Measurements from ENCODE around the gene SIPA1. TPM values are rescaled to one million over a fixed set of nuclear protein-coding genes. Genes with fewer than 3 reads are reported as not detected.

Gene SIPA1
- total RNA-seq, 2 experiments from 2014 or later: 172 to 180 TPM

GRCh38 chr11:65622011-65622410, 15.9 kb upstream of the SIPA1 start:
- Mint-ChIP-seq H3K4me3 (no peak overlapping the region), H3K4me1 (ENCODE audit: low read depth) (peaks cover 18% of the 10 kb centered on the region), H3K27ac (no peak overlapping the region), H3K27me3 (no peaks in the 10 kb centered on the region), H3K36me3 (ENCODE audit: low read depth) (peaks cover 43% of the 10 kb centered on the region), H3K9me3 (no peaks in the 10 kb centered on the region)
- DNase-seq (no peak), ATAC-seq (no peak)
- ChIA-PET CTCF (no interaction called here), POLR2A (interaction anchor here (1.0 to 1.5 kb wide), 2 partner anchors 13 to 17 kb away, joined by 3 read pairs; no protein-coding TSS in a partner anchor)
- no peak for TF ChIP-seq CTCF (IDR thresholded peaks at IDR 0.05)
- intact Hi-C loops (cut with micrococcal nuclease): no loop called here

- DNase-seq (no peak), ATAC-seq (no peak)
- H3K36me3 Mint-ChIP-seq (ENCODE audit: low read depth): peaks cover 37% of the 10 kb centered on the region
- ChIA-PET POLR2A (interaction anchor here (0.7 to 1.5 kb wide), 3 partner anchors 14 to 49 kb away, joined by 3 read pairs; no protein-coding TSS in a partner anchor), CTCF (interaction anchor here (1.2 kb wide), 1 partner anchor 156 kb away, joined by 3 read pairs; no protein-coding TSS in a partner anchor)
- no peak overlapping the region for H3K27ac Mint-ChIP-seq
- no peaks in the 10 kb centered on the region for H3K9me3 Mint-ChIP-seq
- H3K27me3 Mint-ChIP-seq: no peaks in the 10 kb centered on the region
- intact Hi-C loops (cut with micrococcal nuclease): no loop called here
- no peak overlapping the region for H3K4me3 Mint-ChIP-seq
- H3K4me1 Mint-ChIP-seq (ENCODE audit: low read depth): peaks cover 10% of the 10 kb centered on the region
- TF ChIP-seq CTCF (IDR thresholded peaks at IDR 0.05): no peak
Measured at GRCh38 chr11:65623177-65623576, 14.7 kb upstream of the SIPA1 start.

GRCh38 chr11:65623852-65624616, 13.9 kb upstream of the SIPA1 start:
- H3K27ac Mint-ChIP-seq: no peak overlapping the region
- POLR2A ChIA-PET: interaction anchor here (1.1 to 5.8 kb wide), 2 partner anchors 15 to 16 kb away, joined by 5 to 31 read pairs; partner anchors contain the start of gene SIPA1
- intact Hi-C loops (cut with micrococcal nuclease): no loop called here
- CTCF ChIA-PET: interaction anchor here (1.2 to 1.4 kb wide), 3 partner anchors 30 to 193 kb away, joined by 3 to 4 read pairs (median 3); no protein-coding TSS in a partner anchor
- no peak for TF ChIP-seq CTCF (IDR thresholded peaks at IDR 0.05)
- peaks cover 7% of the 10 kb centered on the region for H3K4me1 Mint-ChIP-seq (ENCODE audit: low read depth)
- no peak overlapping the region for H3K4me3 Mint-ChIP-seq
- peaks cover 37% of the 10 kb centered on the region for H3K36me3 Mint-ChIP-seq (ENCODE audit: low read depth)
- no peak for ATAC-seq
- H3K9me3 Mint-ChIP-seq: no peaks in the 10 kb centered on the region
- no peak for DNase-seq
- H3K27me3 Mint-ChIP-seq: no peaks in the 10 kb centered on the region

- ATAC-seq (no peak), DNase-seq (no peak)
- Mint-ChIP-seq H3K4me1 (ENCODE audit: low read depth) (peaks cover 3% of the 10 kb centered on the region), H3K4me3 (no peak overlapping the region), H3K27me3 (no peaks in the 10 kb centered on the region), H3K27ac (no peak overlapping the region), H3K9me3 (no peaks in the 10 kb centered on the region), H3K36me3 (ENCODE audit: low read depth) (peaks cover 34% of the 10 kb centered on the region)
- POLR2A ChIA-PET: interaction anchor here (0.8 to 5.8 kb wide), 4 partner anchors 8 to 51 kb away, joined by 3 to 31 read pairs (median 3); partner anchors contain the start of gene SIPA1
- intact Hi-C loops (cut with micrococcal nuclease): no loop called here
- CTCF ChIA-PET: interaction anchor here (0.5 to 2.3 kb wide), 15 partner anchors 8 to 260 kb away, joined by 3 to 17 read pairs (median 4); partner anchors contain the start of genes MAP3K11, PCNX3 and SIPA1
- TF ChIP-seq CTCF (IDR thresholded peaks at IDR 0.05): no peak
Measured at GRCh38 chr11:65624931-65625627, 12.8 kb upstream of the SIPA1 start.

All from activated CD8-positive, alpha-beta T cell treated with anti-CD3 and anti-CD28 coated beads for 36 hours (primary cell).